Posterior cingulate gyrus (tissue), 11 donors: ENCODE results near the gene UFM1.
A peak's percentile ranks its signal among the peaks of the same experiment; 100 is the strongest.
"Not testable (repeated sequence)": the region's sequence is repeated elsewhere in the genome, so short reads cannot be mapped to it uniquely, and the experiment has no call there.

ENCODE experiments used
- DNase-seq, 10 donors: peaks; one replicate each; pipeline versions ENCODE4 v3.0.0 to v3.0.0-alpha.2; 2020 to 2021; ENCODE audit warnings: mixed read lengths in 3 of 10
- intact Hi-C: fragments of 100-400 bp; cut with DNase I; formaldehyde crosslinking; loops from one replicate; pipeline ENCODE4 v1.15.1; 2023

Gene UFM1

GRCh38 chr13:38349390-38350113 lies at the start of gene UFM1:
UFM1 (plus strand) TSS chr13:38349851; CDS start chr13:38349920, 69 bp downstream.
- DNase-seq, result peak; percentile 74 to 97 (median 83)
- intact Hi-C loops, result no loop called here

- DNase-seq, result no peak
- intact Hi-C loops, result no loop called here
Measured at GRCh38 chr13:38301236-38301635, 48.4 kb upstream of the UFM1 start.

- intact Hi-C loops, result no loop called here
- DNase-seq, result no peak
Measured at GRCh38 chr13:38303816-38304320, 45.8 kb upstream of the UFM1 start.

- intact Hi-C loops, result no loop called here
Measured at GRCh38 chr13:38308736-38309135, 40.9 kb upstream of the UFM1 start.

GRCh38 chr13:38309397-38309796 lies 40.3 kb upstream of the UFM1 start:
- intact Hi-C loops, result no loop called here
- no peak for DNase-seq

More at GRCh38 chr13:38308736-38309135, 40.9 kb upstream of the UFM1 start:
- no peak for DNase-seq

GRCh38 chr13:38311175-38311574 lies 38.5 kb upstream of the UFM1 start:
- peak in 1 of 10 donors; percentile 63 for DNase-seq

GRCh38 chr13:38316129-38316528 lies 33.5 kb upstream of the UFM1 start:
- DNase-seq, result no peak
- intact Hi-C loops, result no loop called here

More at GRCh38 chr13:38311175-38311574, 38.5 kb upstream of the UFM1 start:
- intact Hi-C loops, result not testable (repeated sequence)

GRCh38 chr13:38321654-38322053 lies 28.0 kb upstream of the UFM1 start:
- no peak for DNase-seq
- intact Hi-C loops, result no loop called here

- intact Hi-C loops, result no loop called here
- DNase-seq, result no peak
Measured at GRCh38 chr13:38325426-38325825, 24.2 kb upstream of the UFM1 start.

- no peak for DNase-seq
- intact Hi-C loops, result no loop called here
Measured at GRCh38 chr13:38328699-38329098, 21.0 kb upstream of the UFM1 start.

GRCh38 chr13:38334845-38335244 lies 14.8 kb upstream of the UFM1 start:
- DNase-seq, result no peak
- intact Hi-C loops, result no loop called here

- intact Hi-C loops, result no loop called here
- no peak for DNase-seq
Measured at GRCh38 chr13:38338089-38338488, 11.6 kb upstream of the UFM1 start.

- no peak for DNase-seq
- intact Hi-C loops, result no loop called here
Measured at GRCh38 chr13:38340624-38341023, 9.0 kb upstream of the UFM1 start.

- intact Hi-C loops, result no loop called here
- no peak for DNase-seq
Measured at GRCh38 chr13:38341149-38341692, 8.4 kb upstream of the UFM1 start.

- intact Hi-C loops, result no loop called here
- no peak for DNase-seq
Measured at GRCh38 chr13:38346764-38347163, 2.9 kb upstream of the UFM1 start.

GRCh38 chr13:38348861-38349389 lies 726 bp upstream of the UFM1 start:
- DNase-seq, result peak in 2 of 10 donors; percentile 2 to 6
- intact Hi-C loops, result no loop called here

GRCh38 chr13:38350114-38350617 lies 515 bp downstream of the UFM1 start:
- DNase-seq, result peak in 7 of 10 donors; percentile 24 to 92 (median 57)
- intact Hi-C loops, result no loop called here

- DNase-seq, result no peak
- intact Hi-C loops, result no loop called here
Measured at GRCh38 chr13:38355595-38356119, 6.0 kb downstream of the UFM1 start.

- intact Hi-C loops, result no loop called here
- DNase-seq, result no peak
Measured at GRCh38 chr13:38358684-38359083, 9.0 kb downstream of the UFM1 start.

GRCh38 chr13:38361542-38362262 lies 12.1 kb downstream of the UFM1 start:
- intact Hi-C loops, result no loop called here
- DNase-seq, result no peak

- no peak for DNase-seq
- intact Hi-C loops, result no loop called here
Measured at GRCh38 chr13:38363219-38363618, 13.6 kb downstream of the UFM1 start.
